Measurements from ENCODE around the gene COL6A3.
"Not testable (repeated sequence)": the region's sequence is repeated elsewhere in the genome, so short reads cannot be mapped to it uniquely, and the experiment has no call there.

COL6A3 gene

GRCh38 chr2:237354172-237354571 lies 59.8 kb downstream of the COL6A3 start:
- not testable (repeated sequence) for H3K9me3 Mint-ChIP-seq, H3K4me3 Mint-ChIP-seq, H3K36me3 Mint-ChIP-seq, H3K4me1 Mint-ChIP-seq, H3K27me3 Mint-ChIP-seq, H3K27ac Mint-ChIP-seq

GRCh38 chr2:237353215-237353614 lies 60.7 kb downstream of the COL6A3 start:
- Mint-ChIP-seq H3K36me3 (no peaks in the 10 kb centered on the region), H3K27me3 (no peaks in the 10 kb centered on the region), H3K4me1 (no peaks in the 10 kb centered on the region), H3K27ac (no peak overlapping the region), H3K9me3 (no peaks in the 10 kb centered on the region), H3K4me3 (no peak overlapping the region)

GRCh38 chr2:237352279-237352845 lies 61.6 kb downstream of the COL6A3 start:
- H3K4me1 Mint-ChIP-seq = no peaks in the 10 kb centered on the region
- H3K9me3 Mint-ChIP-seq = no peaks in the 10 kb centered on the region
- H3K36me3 Mint-ChIP-seq = no peaks in the 10 kb centered on the region
- H3K27me3 Mint-ChIP-seq = no peaks in the 10 kb centered on the region
- no peak overlapping the region for H3K4me3 Mint-ChIP-seq
- no peak overlapping the region for H3K27ac Mint-ChIP-seq

- H3K27me3 Mint-ChIP-seq = no peaks in the 10 kb centered on the region
- no peak overlapping the region for H3K4me3 Mint-ChIP-seq
- H3K36me3 Mint-ChIP-seq = no peaks in the 10 kb centered on the region
- H3K4me1 Mint-ChIP-seq = no peaks in the 10 kb centered on the region
- H3K9me3 Mint-ChIP-seq = no peaks in the 10 kb centered on the region
- H3K27ac Mint-ChIP-seq = no peak overlapping the region
These were observed 62.2 kb downstream of the COL6A3 start for GRCh38 chr2:237351796-237352195.

- H3K27ac Mint-ChIP-seq = no peak overlapping the region
- H3K36me3 Mint-ChIP-seq = no peaks in the 10 kb centered on the region
- H3K4me3 Mint-ChIP-seq = no peak overlapping the region
- no peaks in the 10 kb centered on the region for H3K27me3 Mint-ChIP-seq
- H3K4me1 Mint-ChIP-seq = no peaks in the 10 kb centered on the region
- no peaks in the 10 kb centered on the region for H3K9me3 Mint-ChIP-seq
These were observed 62.9 kb downstream of the COL6A3 start for GRCh38 chr2:237351046-237351445.

GRCh38 chr2:237350597-237350996 lies 63.4 kb downstream of the COL6A3 start:
- Mint-ChIP-seq H3K4me1 (no peaks in the 10 kb centered on the region), H3K9me3 (no peaks in the 10 kb centered on the region), H3K4me3 (no peak overlapping the region), H3K36me3 (no peaks in the 10 kb centered on the region), H3K27ac (no peak overlapping the region), H3K27me3 (no peaks in the 10 kb centered on the region)

GRCh38 chr2:237350070-237350469 lies 63.9 kb downstream of the COL6A3 start:
- no peak overlapping the region for H3K27ac Mint-ChIP-seq
- H3K4me3 Mint-ChIP-seq = no peak overlapping the region
- no peaks in the 10 kb centered on the region for H3K27me3 Mint-ChIP-seq
- no peaks in the 10 kb centered on the region for H3K4me1 Mint-ChIP-seq
- no peaks in the 10 kb centered on the region for H3K36me3 Mint-ChIP-seq
- H3K9me3 Mint-ChIP-seq = no peaks in the 10 kb centered on the region

GRCh38 chr2:237348281-237348865 lies 65.6 kb downstream of the COL6A3 start:
- H3K27ac Mint-ChIP-seq = no peak overlapping the region
- no peak overlapping the region for H3K4me3 Mint-ChIP-seq
- no peaks in the 10 kb centered on the region for H3K9me3 Mint-ChIP-seq
- H3K27me3 Mint-ChIP-seq = no peaks in the 10 kb centered on the region
- H3K4me1 Mint-ChIP-seq = no peaks in the 10 kb centered on the region
- no peaks in the 10 kb centered on the region for H3K36me3 Mint-ChIP-seq

GRCh38 chr2:237345891-237346640 lies 67.9 kb downstream of the COL6A3 start:
- no peaks in the 10 kb centered on the region for H3K27me3 Mint-ChIP-seq
- H3K36me3 Mint-ChIP-seq = no peaks in the 10 kb centered on the region
- no peak overlapping the region for H3K4me3 Mint-ChIP-seq
- no peaks in the 10 kb centered on the region for H3K9me3 Mint-ChIP-seq
- no peaks in the 10 kb centered on the region for H3K4me1 Mint-ChIP-seq
- no peak overlapping the region for H3K27ac Mint-ChIP-seq

GRCh38 chr2:237345411-237345810 lies 68.6 kb downstream of the COL6A3 start:
- Mint-ChIP-seq H3K27ac (no peak overlapping the region), H3K4me3 (no peak overlapping the region), H3K36me3 (no peaks in the 10 kb centered on the region), H3K9me3 (no peaks in the 10 kb centered on the region), H3K4me1 (no peaks in the 10 kb centered on the region), H3K27me3 (no peaks in the 10 kb centered on the region)

- Mint-ChIP-seq H3K27me3 (no peaks in the 10 kb centered on the region), H3K4me1 (no peaks in the 10 kb centered on the region), H3K36me3 (no peaks in the 10 kb centered on the region), H3K9me3 (no peaks in the 10 kb centered on the region), H3K27ac (no peak overlapping the region), H3K4me3 (no peak overlapping the region)
These were observed 69.0 kb downstream of the COL6A3 start for GRCh38 chr2:237344942-237345341.

- Mint-ChIP-seq H3K27me3 (no peaks in the 10 kb centered on the region), H3K9me3 (no peaks in the 10 kb centered on the region), H3K4me1 (no peaks in the 10 kb centered on the region), H3K4me3 (no peak overlapping the region), H3K36me3 (no peaks in the 10 kb centered on the region), H3K27ac (no peak overlapping the region)
These were observed 70.0 kb downstream of the COL6A3 start for GRCh38 chr2:237343993-237344392.

GRCh38 chr2:237341872-237342271 lies 72.1 kb downstream of the COL6A3 start:
- Mint-ChIP-seq H3K27ac (no peak overlapping the region), H3K4me3 (no peak overlapping the region), H3K27me3 (no peaks in the 10 kb centered on the region), H3K9me3 (no peaks in the 10 kb centered on the region), H3K36me3 (no peaks in the 10 kb centered on the region), H3K4me1 (no peaks in the 10 kb centered on the region)

GRCh38 chr2:237337586-237337985 lies 76.4 kb downstream of the COL6A3 start:
- no peaks in the 10 kb centered on the region for H3K4me1 Mint-ChIP-seq
- H3K9me3 Mint-ChIP-seq = no peaks in the 10 kb centered on the region
- no peaks in the 10 kb centered on the region for H3K36me3 Mint-ChIP-seq
- no peak overlapping the region for H3K4me3 Mint-ChIP-seq
- H3K27me3 Mint-ChIP-seq = no peaks in the 10 kb centered on the region
- H3K27ac Mint-ChIP-seq = no peak overlapping the region

- H3K36me3 Mint-ChIP-seq = no peaks in the 10 kb centered on the region
These were observed 77.8 kb downstream of the COL6A3 start for GRCh38 chr2:237336131-237336530.

GRCh38 chr2:237333748-237334147 lies 80.2 kb downstream of the COL6A3 start:
- H3K4me1 Mint-ChIP-seq = no peaks in the 10 kb centered on the region
- H3K9me3 Mint-ChIP-seq = no peaks in the 10 kb centered on the region
- H3K4me3 Mint-ChIP-seq = no peak overlapping the region
- no peaks in the 10 kb centered on the region for H3K27me3 Mint-ChIP-seq
- no peak overlapping the region for H3K27ac Mint-ChIP-seq
- H3K36me3 Mint-ChIP-seq = no peaks in the 10 kb centered on the region

More at GRCh38 chr2:237336131-237336530, 77.8 kb downstream of the COL6A3 start:
- Mint-ChIP-seq H3K4me1 (no peaks in the 10 kb centered on the region), H3K4me3 (no peak overlapping the region), H3K27me3 (no peaks in the 10 kb centered on the region), H3K27ac (no peak overlapping the region), H3K9me3 (no peaks in the 10 kb centered on the region)

Measured in activated naive CD4-positive, alpha-beta T cell treated with anti-CD3 and anti-CD28 coated beads, Interleukin-2, amount 50 U/mL, for 24 hours (primary cell).